Effector memory CD4-positive, alpha-beta T cell (primary cell): Measurements from ENCODE around the gene PITPNM3.
A peak's percentile ranks its signal among the peaks of the same experiment; 100 is the strongest.
"Not testable (repeated sequence)": the region's sequence is repeated elsewhere in the genome, so short reads cannot be mapped to it uniquely, and the experiment has no call there.

ENCODE experiments used
- DNase-seq, 3 donors: peaks; one replicate each; pipeline ENCODE4 v3.0.0-alpha.2; 2020
- H3K27ac ChIP-seq: 2 replicates; pipeline ENCODE4 v1.7.0; 2013; ENCODE audit warnings: mild to moderate bottlenecking, low read length, moderate library complexity; ENCODE audit not compliant: insufficient read depth, poor library complexity, severe bottlenecking
- H3K27me3 ChIP-seq: replicated peaks from 2 replicates; pipeline ENCODE4 v1.7.0; 2013; ENCODE audit warnings: mild to moderate bottlenecking, low read length; ENCODE audit not compliant: insufficient read depth, control insufficient read depth, poor library complexity, severe bottlenecking
- H3K36me3 ChIP-seq: 2 replicates; pipeline ENCODE4 v1.7.0; 2013; ENCODE audit warnings: mild to moderate bottlenecking, low read length, moderate library complexity; ENCODE audit not compliant: control insufficient read depth, insufficient read depth
- H3K4me1 ChIP-seq: 2 replicates; pipeline ENCODE4 v1.7.0; 2013; ENCODE audit warnings: low read length, mild to moderate bottlenecking; ENCODE audit not compliant: control insufficient read depth, insufficient read depth, poor library complexity, severe bottlenecking
- H3K4me3 ChIP-seq: 2 replicates; pipeline ENCODE4 v1.7.0; 2013; ENCODE audit warnings: low read length, low read depth, mild to moderate bottlenecking; ENCODE audit not compliant: insufficient read depth, poor library complexity, severe bottlenecking
- H3K9me3 ChIP-seq: 2 replicates; pipeline ENCODE4 v1.7.0; 2013; ENCODE audit warnings: mild to moderate bottlenecking, low read length, moderate library complexity; ENCODE audit not compliant: control insufficient read depth
- total RNA-seq, 3 donors: gene quantifications; one replicate each; lab custom pipeline; 2026; lab: John Stamatoyannopoulos, UW

The PITPNM3 gene
- total RNA-seq = 0.17 to 1.7 (median 0.78) reads per million in 3 donors

- Histone ChIP-seq H3K4me1 (peaks cover 12% of the 10 kb centered on the region), H3K9me3 (no peaks in the 10 kb centered on the region), H3K4me3 (peak within 1 kb of the TSS; percentile 45), H3K36me3 (no peaks in the 10 kb centered on the region), H3K27me3 (peaks cover 30% of the 10 kb centered on the region), H3K27ac (no peak within 1 kb of the TSS)
- DNase-seq = no peak
Observed at GRCh38 chr17:6556121-6557039, at the start of gene PITPNM3. Gene PITPNM3 (minus strand): TSS chr17:6556555. CDS start chr17:6556406, 149 bp downstream.

GRCh38 chr17:6605142-6605541 is 48.8 kb upstream of the PITPNM3 start:
- Histone ChIP-seq H3K36me3 (peaks cover 28% of the 10 kb centered on the region), H3K4me3 (no peak overlapping the region), H3K9me3 (no peaks in the 10 kb centered on the region), H3K27ac (no peak overlapping the region), H3K4me1 (no peaks in the 10 kb centered on the region), H3K27me3 (no peaks in the 10 kb centered on the region)
- no peak for DNase-seq

- DNase-seq = no peak
- Histone ChIP-seq H3K4me3 (no peak overlapping the region), H3K4me1 (no peaks in the 10 kb centered on the region), H3K27me3 (no peaks in the 10 kb centered on the region), H3K27ac (no peak overlapping the region), H3K36me3 (peaks cover 20% of the 10 kb centered on the region), H3K9me3 (no peaks in the 10 kb centered on the region)
Observed at GRCh38 chr17:6603744-6604325, 47.5 kb upstream of the PITPNM3 start.

- no peaks in the 10 kb centered on the region for H3K27me3 ChIP-seq
- no peak overlapping the region for H3K4me3 ChIP-seq
- no peak for DNase-seq
- H3K4me1 ChIP-seq = no peaks in the 10 kb centered on the region
- H3K27ac ChIP-seq = no peak overlapping the region
- no peaks in the 10 kb centered on the region for H3K9me3 ChIP-seq
- peaks cover 12% of the 10 kb centered on the region for H3K36me3 ChIP-seq
Observed at GRCh38 chr17:6602141-6602540, 45.8 kb upstream of the PITPNM3 start.

GRCh38 chr17:6599364-6599763 is 43.0 kb upstream of the PITPNM3 start:
- no peak overlapping the region for H3K4me3 ChIP-seq
- no peaks in the 10 kb centered on the region for H3K4me1 ChIP-seq
- no peaks in the 10 kb centered on the region for H3K9me3 ChIP-seq
- DNase-seq = no peak
- H3K36me3 ChIP-seq = peaks cover 31% of the 10 kb centered on the region
- no peaks in the 10 kb centered on the region for H3K27me3 ChIP-seq
- no peak overlapping the region for H3K27ac ChIP-seq

- H3K27me3 ChIP-seq = no peaks in the 10 kb centered on the region
- no peak for DNase-seq
- no peaks in the 10 kb centered on the region for H3K4me1 ChIP-seq
- H3K27ac ChIP-seq = no peak overlapping the region
- H3K9me3 ChIP-seq = no peaks in the 10 kb centered on the region
- H3K36me3 ChIP-seq = peaks cover 42% of the 10 kb centered on the region
- no peak overlapping the region for H3K4me3 ChIP-seq
Observed at GRCh38 chr17:6597727-6598126, 41.4 kb upstream of the PITPNM3 start.

- Histone ChIP-seq H3K4me3 (no peak overlapping the region), H3K27me3 (no peaks in the 10 kb centered on the region), H3K4me1 (no peaks in the 10 kb centered on the region), H3K27ac (no peak overlapping the region), H3K9me3 (no peaks in the 10 kb centered on the region), H3K36me3 (peaks cover 48% of the 10 kb centered on the region)
- DNase-seq = no peak
Observed at GRCh38 chr17:6596941-6597340, 40.6 kb upstream of the PITPNM3 start.

- Histone ChIP-seq H3K9me3 (no peaks in the 10 kb centered on the region), H3K4me1 (no peaks in the 10 kb centered on the region), H3K27me3 (no peaks in the 10 kb centered on the region), H3K27ac (no peak overlapping the region), H3K36me3 (peaks cover 52% of the 10 kb centered on the region), H3K4me3 (no peak overlapping the region)
- no peak for DNase-seq
Observed at GRCh38 chr17:6596511-6596910, 40.2 kb upstream of the PITPNM3 start.

- Histone ChIP-seq H3K9me3 (no peaks in the 10 kb centered on the region), H3K36me3 (peaks cover 56% of the 10 kb centered on the region), H3K4me3 (no peak overlapping the region), H3K4me1 (no peaks in the 10 kb centered on the region), H3K27me3 (no peaks in the 10 kb centered on the region), H3K27ac (no peak overlapping the region)
- no peak for DNase-seq
Observed at GRCh38 chr17:6596081-6596480, 39.7 kb upstream of the PITPNM3 start.

GRCh38 chr17:6593371-6593770 is 37.0 kb upstream of the PITPNM3 start:
- H3K27ac ChIP-seq, DNase-seq, H3K27me3 ChIP-seq, H3K9me3 ChIP-seq, H3K4me1 ChIP-seq, H3K4me3 ChIP-seq: not testable (repeated sequence)
- peaks cover 73% of the 10 kb centered on the region for H3K36me3 ChIP-seq
